Colonic mucosa (tissue), 4 donors: ENCODE data around the gene RAB29. TPM values are rescaled to one million over a fixed set of nuclear protein-coding genes. Genes with fewer than 3 reads are reported as not detected.

Experiments
- DNase-seq: peaks from one replicate; pipeline ENCODE4 v3.0.0-alpha.2; 2020
- H3K27ac ChIP-seq: fragments of 200-600 bp; one replicate; pipeline ENCODE4 v1.8.0; 2021
- H3K27me3 ChIP-seq: fragments of 200-600 bp; one replicate; pipeline ENCODE4 v1.8.0; 2021
- H3K36me3 ChIP-seq: fragments of 200-600 bp; one replicate; pipeline ENCODE4 v1.8.0; 2021
- H3K4me1 ChIP-seq: fragments of 200-600 bp; one replicate; pipeline ENCODE4 v1.8.0; 2021; ENCODE audit warnings: mild to moderate bottlenecking
- H3K4me3 ChIP-seq: fragments of 200-600 bp; one replicate; pipeline ENCODE4 v1.8.0; 2021
- H3K9ac ChIP-seq, 2 donors: one replicate each; pipeline ENCODE4 v1.7.0; 2013; ENCODE audit warnings: control low read depth in 2 of 2, low read depth in 2 of 2, low read length in 2 of 2
- H3K9me3 ChIP-seq: fragments of 200-600 bp; one replicate; pipeline ENCODE4 v1.8.0; 2021
- CTCF ChIP-seq: fragments of 200-600 bp; IDR thresholded peaks from one replicate; pipeline ENCODE4 v1.8.0; 2022; ENCODE audit warnings: antibody characterized with exemption, mild to moderate bottlenecking
- intact Hi-C: fragments of 100-400 bp; cut with DNase I; formaldehyde crosslinking; loops from one replicate; pipeline ENCODE4 v1.14.1; 2022
- total RNA-seq, 2 donors: library from RNA; stranded (reverse); fragmentation: NEBNext Ultra II Directional in 1 of 2; extraction: Animal tissue kit (Norgen Biotek cat#: 25700) in 1 of 2; gene quantifications; one replicate each; pipeline ENCODE4 v1.2.1, GENCODE V29; 2021
- donor health status: healthy.
- donor health status: DM: no; HTN: no; CAD: no.
- donor health status: DM: no; HTN: no; CAD: no.

Gene RAB29
- total RNA-seq, 2 donors from 2014 or later = 7.5 to 10.2 TPM

- Histone ChIP-seq H3K4me3 (no peak overlapping the region), H3K27me3 (no peaks in the 10 kb centered on the region), H3K9ac (no peak overlapping the region), H3K36me3 (no peaks in the 10 kb centered on the region), H3K4me1 (no peaks in the 10 kb centered on the region), H3K27ac (no peak overlapping the region), H3K9me3 (no peaks in the 10 kb centered on the region)
- no peak for TF ChIP-seq CTCF
- DNase-seq = no peak
- intact Hi-C loops = loop anchor here (5.0 kb wide), 1 partner anchor 113 kb away; no protein-coding TSS in a partner anchor
Measured at GRCh38 chr1:205794011-205794730, 18.9 kb upstream of the RAB29 start.

DNA sequence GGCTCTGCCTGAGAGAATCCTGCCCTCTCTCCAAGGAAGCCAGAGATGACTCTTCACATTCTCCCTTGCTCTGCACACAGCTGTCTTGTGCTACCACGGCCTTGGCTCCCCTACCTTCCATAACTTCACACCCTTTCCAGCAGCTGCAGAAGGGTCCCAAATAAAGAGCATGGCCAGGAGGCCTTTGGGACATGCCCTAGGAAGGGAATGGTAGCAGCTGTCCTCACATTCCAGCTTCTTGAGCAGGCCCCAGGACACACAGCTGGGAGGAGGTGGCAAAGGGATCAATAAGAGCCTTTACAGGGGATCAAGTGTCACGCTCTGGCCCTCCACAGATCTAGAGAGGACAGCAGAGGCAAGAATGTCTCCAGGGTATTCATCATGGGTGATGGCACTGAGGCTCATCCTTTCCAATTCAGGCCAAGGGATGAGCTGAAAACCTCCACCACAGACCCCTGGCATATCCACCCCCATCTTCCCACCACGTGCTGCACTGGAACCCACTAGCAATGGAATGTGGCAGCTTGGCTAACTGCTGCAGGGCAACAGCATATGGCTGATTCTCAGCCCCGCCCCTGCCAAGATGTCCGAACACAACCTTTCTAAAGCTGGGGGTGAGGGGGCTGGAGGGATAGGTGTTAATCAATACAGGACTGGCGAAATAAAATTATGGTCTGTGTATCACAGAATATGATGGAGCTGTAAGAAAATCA is 17.8 kb upstream of the RAB29 start:
- Histone ChIP-seq H3K9me3 (no peaks in the 10 kb centered on the region), H3K36me3 (no peaks in the 10 kb centered on the region), H3K27me3 (no peaks in the 10 kb centered on the region), H3K27ac (no peak overlapping the region), H3K9ac (no peak overlapping the region), H3K4me3 (no peak overlapping the region), H3K4me1 (no peaks in the 10 kb centered on the region)
- intact Hi-C loops = loop anchor here (5.0 kb wide), 1 partner anchor 114 kb away; no protein-coding TSS in a partner anchor
- TF ChIP-seq CTCF = no peak
- DNase-seq = no peak

GRCh38 chr1:205792481-205792881 is 17.2 kb upstream of the RAB29 start:
- H3K36me3 ChIP-seq = no peaks in the 10 kb centered on the region
- no peaks in the 10 kb centered on the region for H3K27me3 ChIP-seq
- H3K4me1 ChIP-seq = no peaks in the 10 kb centered on the region
- no peak for DNase-seq
- intact Hi-C loops = loop anchor here (5.0 kb wide), 1 partner anchor 115 kb away; no protein-coding TSS in a partner anchor
- H3K9me3 ChIP-seq = no peaks in the 10 kb centered on the region
- H3K9ac ChIP-seq = no peak overlapping the region
- no peak for TF ChIP-seq CTCF
- H3K27ac ChIP-seq = no peak overlapping the region
- H3K4me3 ChIP-seq = no peak overlapping the region

GRCh38 chr1:205791568-205792180 is 16.4 kb upstream of the RAB29 start:
- no peaks in the 10 kb centered on the region for H3K4me1 ChIP-seq
- intact Hi-C loops = loop anchor here (2.0 to 5.0 kb wide), 2 partner anchors 116 to 185 kb away; no protein-coding TSS in a partner anchor
- H3K27me3 ChIP-seq = no peaks in the 10 kb centered on the region
- peak; percentile 60 for TF ChIP-seq CTCF
- peak; percentile 71 for DNase-seq
- no peak overlapping the region for H3K4me3 ChIP-seq
- H3K9ac ChIP-seq = no peak overlapping the region
- no peaks in the 10 kb centered on the region for H3K36me3 ChIP-seq
- H3K9me3 ChIP-seq = no peaks in the 10 kb centered on the region
- H3K27ac ChIP-seq = no peak overlapping the region

GRCh38 chr1:205787287-205787916 is 12.1 kb upstream of the RAB29 start:
- intact Hi-C loops = no loop called here
- Histone ChIP-seq H3K4me1 (no peaks in the 10 kb centered on the region), H3K9ac (no peak overlapping the region), H3K9me3 (no peaks in the 10 kb centered on the region), H3K27ac (no peak overlapping the region), H3K36me3 (no peaks in the 10 kb centered on the region), H3K27me3 (no peaks in the 10 kb centered on the region), H3K4me3 (no peak overlapping the region)
- no peak for TF ChIP-seq CTCF
- no peak for DNase-seq
